Measurements from ENCODE around the gene SDHAF2.
A peak's percentile ranks its signal among the peaks of the same experiment; 100 is the strongest.
"Not testable (repeated sequence)": the region's sequence is repeated elsewhere in the genome, so short reads cannot be mapped to it uniquely, and the experiment has no call there.

Gene SDHAF2

GRCh38 chr11:61429691-61430582 is at the start of gene SDHAF2, which contains the start of gene CPSF7:
SDHAF2 (plus strand) TSS chr11:61430124; CDS start chr11:61430147, 23 bp downstream.
CPSF7 (minus strand) TSS chr11:61429975; CDS start chr11:61429235, 740 bp downstream.
- H3K4me3 ChIP-seq (ENCODE audit: control insufficient read depth, low read depth, low read length): peak within 1 kb of the TSS; percentile 58
- DNase-seq (ENCODE audit: low read depth): peak; percentile 70
- TF ChIP-seq, protein P1, sequence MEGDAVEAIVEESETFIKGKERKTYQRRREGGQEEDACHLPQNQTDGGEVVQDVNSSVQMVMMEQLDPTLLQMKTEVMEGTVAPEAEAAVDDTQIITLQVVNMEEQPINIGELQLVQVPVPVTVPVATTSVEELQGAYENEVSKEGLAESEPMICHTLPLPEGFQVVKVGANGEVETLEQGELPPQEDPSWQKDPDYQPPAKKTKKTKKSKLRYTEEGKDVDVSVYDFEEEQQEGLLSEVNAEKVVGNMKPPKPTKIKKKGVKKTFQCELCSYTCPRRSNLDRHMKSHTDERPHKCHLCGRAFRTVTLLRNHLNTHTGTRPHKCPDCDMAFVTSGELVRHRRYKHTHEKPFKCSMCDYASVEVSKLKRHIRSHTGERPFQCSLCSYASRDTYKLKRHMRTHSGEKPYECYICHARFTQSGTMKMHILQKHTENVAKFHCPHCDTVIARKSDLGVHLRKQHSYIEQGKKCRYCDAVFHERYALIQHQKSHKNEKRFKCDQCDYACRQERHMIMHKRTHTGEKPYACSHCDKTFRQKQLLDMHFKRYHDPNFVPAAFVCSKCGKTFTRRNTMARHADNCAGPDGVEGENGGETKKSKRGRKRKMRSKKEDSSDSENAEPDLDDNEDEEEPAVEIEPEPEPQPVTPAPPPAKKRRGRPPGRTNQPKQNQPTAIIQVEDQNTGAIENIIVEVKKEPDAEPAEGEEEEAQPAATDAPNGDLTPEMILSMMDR (IDR thresholded peaks at IDR 0.05; ENCODE audit: control insufficient read depth, insufficient read depth, low read depth, low read length, missing control alignments): no peak

GRCh38 chr11:61380884-61381283 is 49.0 kb upstream of the SDHAF2 start:
- TF ChIP-seq, protein P1 (IDR thresholded peaks at IDR 0.05; ENCODE audit: control insufficient read depth, insufficient read depth, low read depth, low read length, missing control alignments): no peak
- DNase-seq (ENCODE audit: low read depth): no peak
- H3K4me3 ChIP-seq (ENCODE audit: control insufficient read depth, low read depth, low read length): no peak overlapping the region

- H3K4me3 ChIP-seq (ENCODE audit: control insufficient read depth, low read depth, low read length); DNase-seq (ENCODE audit: low read depth): not testable (repeated sequence)
These were observed 46.1 kb upstream of the SDHAF2 start for GRCh38 chr11:61383859-61384258.

GRCh38 chr11:61384271-61385242 is 45.4 kb upstream of the SDHAF2 start:
- TF ChIP-seq, protein P1 (IDR thresholded peaks at IDR 0.05; ENCODE audit: control insufficient read depth, insufficient read depth, low read depth, low read length, missing control alignments): peak; percentile 56
- DNase-seq (ENCODE audit: low read depth): no peak

DNA sequence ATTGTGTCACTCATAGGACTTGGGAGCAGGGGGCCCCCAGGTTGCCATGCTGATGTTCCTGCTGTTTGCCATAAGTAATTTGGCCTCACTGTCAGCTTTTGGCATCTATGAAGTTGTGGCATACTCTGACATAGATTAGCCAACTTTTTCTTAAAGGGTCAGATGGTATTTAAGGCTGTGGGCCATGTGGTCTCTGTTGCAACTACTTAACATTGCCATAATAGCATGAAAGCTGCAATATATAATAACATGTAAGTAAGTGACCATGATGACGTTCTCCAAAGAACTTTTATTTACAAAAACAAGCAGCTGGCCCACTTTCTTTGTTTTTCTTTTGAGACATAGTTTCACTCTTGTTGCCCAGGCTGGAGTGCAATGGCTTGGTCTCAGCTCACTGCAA is 39.8 kb upstream of the SDHAF2 start:
- no peak overlapping the region for H3K4me3 ChIP-seq (ENCODE audit: control insufficient read depth, low read depth, low read length)
- no peak for DNase-seq (ENCODE audit: low read depth)

More at GRCh38 chr11:61384271-61385242, 45.4 kb upstream of the SDHAF2 start:
- H3K4me3 ChIP-seq (ENCODE audit: control insufficient read depth, low read depth, low read length): no peak overlapping the region

GRCh38 chr11:61392981-61393595 is 36.8 kb upstream of the SDHAF2 start:
- TF ChIP-seq, protein P1 (IDR thresholded peaks at IDR 0.05; ENCODE audit: control insufficient read depth, insufficient read depth, low read depth, low read length, missing control alignments): peak; percentile 47
- no peak for DNase-seq (ENCODE audit: low read depth)
- peak overlapping the region; percentile 92 for H3K4me3 ChIP-seq (ENCODE audit: control insufficient read depth, low read depth, low read length)

More for the DNA sequence above, 39.8 kb upstream of the SDHAF2 start:
- TF ChIP-seq, protein P1 (IDR thresholded peaks at IDR 0.05; ENCODE audit: control insufficient read depth, insufficient read depth, low read depth, low read length, missing control alignments): no peak

All from AG09309 (cell line).